ENCODE measurements around the gene LPAR5. TPM values are rescaled to one million over a fixed set of nuclear protein-coding genes. Genes with fewer than 3 reads are reported as not detected.

Gene LPAR5
- total RNA-seq, 1 experiment from 2014 or later: 0.22 TPM

- no peak for DNase-seq
- Histone ChIP-seq H2BK12ac (ENCODE audit: insufficient read length, low read depth, low read length) (no peak overlapping the region), H2BK5ac (ENCODE audit: insufficient read length, low read length) (no peak overlapping the region), H4K8ac (replicated peaks; ENCODE audit: insufficient read length, low read depth, low read length) (peak overlapping the region; percentile 97), H4K5ac (ENCODE audit: insufficient read length, low read depth, low read length) (no peak overlapping the region), H3K14ac (ENCODE audit: insufficient read depth, low read length) (no peak overlapping the region), H3K23me2 (ENCODE audit: insufficient read length, low read depth, low read length, poor library complexity, severe bottlenecking) (no peaks in the 10 kb centered on the region), H3K27me3 (ENCODE audit: insufficient read depth, low read length) (no peaks in the 10 kb centered on the region), H3K4me1 (ENCODE audit: insufficient read depth, low read length) (no peaks in the 10 kb centered on the region), H3K27ac (ENCODE audit: insufficient read length, low read depth, low read length) (no peak overlapping the region), H3K79me1 (ENCODE audit: insufficient read depth, low read depth, low read length, poor library complexity, severe bottlenecking) (no peaks in the 10 kb centered on the region), H3K4ac (ENCODE audit: low read depth, low read length) (no peak overlapping the region), H3K4me2 (ENCODE audit: insufficient read depth, insufficient read length, low read length) (no peak overlapping the region), H3K56ac (ENCODE audit: insufficient read length, low read depth, low read length) (no peak overlapping the region), H3K23ac (ENCODE audit: insufficient read length, low read depth, low read length) (no peak overlapping the region), H3T11ph (ENCODE audit: low read length) (no peak overlapping the region), H2BK120ac (ENCODE audit: low read depth, low read length, poor library complexity, severe bottlenecking) (no peak overlapping the region), H3K79me2 (ENCODE audit: insufficient read depth, low read length) (no peaks in the 10 kb centered on the region), H2AK5ac (ENCODE audit: insufficient read length, low read length) (no peak overlapping the region), H4K20me1 (ENCODE audit: control insufficient read depth, insufficient read depth, insufficient read length) (no peaks in the 10 kb centered on the region), H2BK15ac (ENCODE audit: low read depth, low read length) (no peak overlapping the region), H2AFZ (ENCODE audit: low read length) (no peak overlapping the region), H3K9ac (ENCODE audit: extremely low read depth, insufficient read length, low read length) (no peak overlapping the region), H2BK20ac (ENCODE audit: low read depth, low read length, poor library complexity, severe bottlenecking) (no peak overlapping the region), H4K91ac (ENCODE audit: insufficient read length, low read depth, low read length) (no peak overlapping the region), H3K18ac (ENCODE audit: insufficient read length, low read depth, low read length) (no peak overlapping the region), H3K9me3 (ENCODE audit: control insufficient read depth, low read depth, low read length) (no peaks in the 10 kb centered on the region)
- Mint-ChIP-seq H3K27me3 (ENCODE audit: low read depth) (peaks cover 13% of the 10 kb centered on the region), H3K4me3 (no peak overlapping the region), H3K27ac (no peak overlapping the region), H3K4me1 (peaks cover 14 to 23% of the 10 kb centered on the region in 2 experiments), H3K9me3 (no peaks in the 10 kb centered on the region), H3K36me3 (ENCODE audit: insufficient read depth in 1 of 3, low read depth in 3 of 3) (no peaks in the 10 kb centered on the region)
- no peak for TF ChIP-seq CTCF (conservative IDR thresholded peaks at IDR 0.05)
- no CpG with 5 or more reads among the region's 5 CpGs for WGBS (ENCODE audit: extremely low coverage, insufficient read length, low lambda C conversion rate)
Observed at GRCh38 chr12:6630736-6631135, 5.0 kb downstream of the LPAR5 start.

Data from H9 (cell line).